ENCODE measurements around the gene EFCAB6. TPM values are rescaled to one million over a fixed set of nuclear protein-coding genes. Genes with fewer than 3 reads are reported as not detected.

EFCAB6 gene
- polyA plus RNA-seq, 1 donor from 2014 or later, result not detected

DNA sequence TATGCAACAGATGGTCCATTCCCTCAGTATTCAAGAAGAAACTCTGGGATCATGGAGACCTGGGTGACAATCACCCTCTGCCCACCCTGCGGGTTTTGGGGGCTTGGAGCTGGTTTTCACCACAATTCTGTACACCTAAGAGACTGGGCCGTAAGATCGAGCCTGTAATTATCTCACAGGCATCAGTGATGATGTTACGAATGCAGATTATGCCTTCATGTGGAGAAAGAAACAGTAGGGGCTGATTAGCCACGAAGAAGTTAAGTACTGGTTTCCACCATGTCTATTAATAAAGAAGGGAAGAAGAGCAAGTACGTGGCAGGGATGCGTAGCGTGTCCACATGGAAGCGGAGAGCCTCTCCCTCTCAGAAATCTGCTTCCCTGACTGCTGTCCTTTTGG is 5.3 kb upstream of the EFCAB6 start:
- peaks cover 14% of the 10 kb centered on the region for H3K27me3 Mint-ChIP-seq
- peaks cover 4 to 12% (median 9%) of the 10 kb centered on the region in 3 donors for H3K4me1 Mint-ChIP-seq
- H3K4me3 Mint-ChIP-seq, result no peak overlapping the region
- H3K36me3 Mint-ChIP-seq, result peaks cover 4% of the 10 kb centered on the region
- no peaks in the 10 kb centered on the region for H3K9me3 Mint-ChIP-seq
- H3K27ac Mint-ChIP-seq, result no peak overlapping the region

DNA sequence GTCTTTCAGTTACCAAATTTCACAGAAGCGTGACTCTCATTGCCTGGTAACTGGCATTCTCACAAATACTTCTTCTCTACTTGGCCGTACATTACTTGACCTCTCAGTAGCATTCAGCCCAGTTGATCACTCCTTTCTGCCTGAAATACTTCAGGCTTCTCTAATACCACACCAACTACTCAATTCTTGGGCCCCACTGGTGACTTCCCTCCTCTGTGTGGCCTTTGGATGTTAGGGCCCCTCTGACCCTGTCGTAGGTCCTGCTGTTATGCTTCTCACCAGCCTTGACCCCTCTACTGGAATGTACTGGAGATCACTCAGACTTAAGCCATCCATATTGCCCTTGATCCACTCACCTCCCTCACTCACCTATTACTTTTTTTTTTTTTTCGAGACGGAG is 2.2 kb upstream of the EFCAB6 start:
- Mint-ChIP-seq H3K4me3 (peak overlapping the region in 3 of 4 donors; percentile 38 to 93 (median 51)), H3K36me3 (peaks cover 4% of the 10 kb centered on the region), H3K27me3 (peaks cover under 1% of the 10 kb centered on the region)

DNA sequence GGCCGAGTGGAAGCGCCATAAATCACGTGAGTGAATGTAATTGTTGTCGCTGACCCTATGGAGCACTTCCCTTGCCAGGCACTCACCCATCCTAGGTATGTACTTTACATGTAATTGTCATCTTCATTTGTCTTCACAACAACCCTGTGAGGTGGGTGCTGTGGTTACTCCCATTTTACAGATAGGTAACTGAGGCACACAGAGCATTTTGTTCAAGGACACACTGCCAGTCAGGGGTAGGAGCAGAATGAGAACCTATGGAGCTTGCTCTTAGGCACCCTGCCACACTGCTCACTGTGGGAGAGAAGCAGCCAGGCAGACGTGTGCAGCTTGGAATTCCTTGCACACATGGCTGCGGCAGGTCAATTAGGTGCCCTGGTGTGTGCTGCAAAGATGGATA is 785 bp upstream of the EFCAB6 start:
- Mint-ChIP-seq H3K9me3 (no peaks in the 10 kb centered on the region), H3K27me3 (no peaks in the 10 kb centered on the region), H3K36me3 (peaks cover 4% of the 10 kb centered on the region), H3K27ac (peak overlapping the region in 2 of 3 donors; percentile 11 to 77), H3K4me3 (peak overlapping the region; percentile 91 to 99 (median 96)), H3K4me1 (peaks cover 12 to 17% (median 14%) of the 10 kb centered on the region in 3 donors)

More for the DNA sequence above, 2.2 kb upstream of the EFCAB6 start:
- Mint-ChIP-seq H3K4me1 (peaks cover 12 to 17% (median 14%) of the 10 kb centered on the region in 3 donors), H3K9me3 (no peaks in the 10 kb centered on the region), H3K27ac (no peak overlapping the region)

DNA sequence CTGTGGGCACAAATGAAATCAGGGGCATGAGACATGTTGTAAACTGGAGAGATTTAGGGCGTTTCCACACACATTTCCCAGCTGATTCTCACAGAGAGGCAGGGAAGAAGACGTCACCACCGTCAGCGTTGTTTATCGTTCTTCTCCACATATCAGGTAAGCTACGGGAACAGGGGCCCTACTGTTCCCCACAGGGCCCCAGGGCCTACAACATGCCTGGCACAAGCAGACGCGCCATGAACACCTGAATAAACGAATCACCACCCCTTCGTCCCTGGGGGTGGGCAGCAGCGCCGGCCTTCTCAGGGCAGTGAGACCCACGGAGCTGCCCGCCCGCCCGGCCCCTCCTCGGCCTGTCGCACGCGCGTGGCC is 342 bp downstream of the EFCAB6 start:
- peaks cover 4% of the 10 kb centered on the region for H3K36me3 Mint-ChIP-seq
- peaks cover 12 to 17% (median 14%) of the 10 kb centered on the region in 3 donors for H3K4me1 Mint-ChIP-seq
- no peaks in the 10 kb centered on the region for H3K27me3 Mint-ChIP-seq
- peak overlapping the region; percentile 91 to 99 (median 96) for H3K4me3 Mint-ChIP-seq
- no peaks in the 10 kb centered on the region for H3K9me3 Mint-ChIP-seq
- H3K27ac Mint-ChIP-seq, result peak overlapping the region; percentile 77 to 96 (median 96)

DNA sequence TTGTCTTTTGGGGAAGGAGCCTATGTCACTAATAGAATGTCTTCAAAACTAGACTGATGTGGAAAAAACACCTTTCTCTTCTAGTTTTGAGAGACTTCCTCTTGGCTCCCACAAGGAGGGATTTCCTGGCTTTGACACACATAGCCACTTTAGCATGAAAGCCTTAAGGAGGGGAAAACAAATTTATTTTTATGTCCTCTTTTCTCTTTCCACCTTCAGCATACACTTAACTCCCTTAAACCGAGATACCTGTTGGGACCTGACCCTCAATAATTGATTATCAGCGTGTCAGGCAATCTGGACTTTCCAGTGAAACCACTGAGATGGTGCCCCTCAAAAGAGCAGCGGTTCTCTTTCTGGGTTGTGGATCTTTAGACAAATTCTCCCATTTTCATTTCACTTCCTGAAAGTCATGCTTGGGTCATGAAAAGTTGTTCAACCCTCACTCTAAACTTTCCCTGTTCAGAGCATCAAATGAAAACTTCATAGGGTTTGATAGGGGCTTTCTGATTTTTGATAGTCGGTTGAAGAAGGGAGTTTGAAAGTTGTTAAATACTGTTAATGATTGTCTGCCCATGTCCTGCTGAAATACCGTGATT is 9.1 kb downstream of the EFCAB6 start:
- Mint-ChIP-seq H3K9me3 (peaks cover 0 to 12% (median 10%) of the 10 kb centered on the region in 3 donors), H3K27ac (no peak overlapping the region), H3K27me3 (peaks cover 22% of the 10 kb centered on the region), H3K4me3 (no peak overlapping the region), H3K4me1 (no peaks in the 10 kb centered on the region), H3K36me3 (peaks cover 5% of the 10 kb centered on the region)

DNA sequence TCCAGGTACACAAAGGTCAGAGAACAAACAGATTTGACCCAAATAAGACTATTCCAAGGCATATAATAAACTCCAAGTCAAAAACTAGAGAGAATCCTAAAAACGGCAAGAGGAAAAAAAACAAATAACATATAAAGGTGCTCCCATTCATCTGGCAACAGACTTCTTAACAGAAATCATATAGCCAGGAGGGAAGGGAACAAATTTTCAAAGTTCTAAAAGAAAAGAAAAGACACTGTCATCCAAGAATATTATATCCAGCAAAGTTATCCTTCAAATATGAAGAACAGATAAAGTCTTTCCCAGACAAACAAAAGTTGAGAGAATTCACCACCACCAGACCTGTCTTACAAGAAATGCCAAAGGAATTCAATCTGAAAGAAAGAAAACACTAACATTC is 11.1 kb downstream of the EFCAB6 start:
- Mint-ChIP-seq H3K4me1 (no peaks in the 10 kb centered on the region), H3K36me3 (peaks cover 5% of the 10 kb centered on the region), H3K27ac (no peak overlapping the region), H3K4me3 (peak overlapping the region in 1 of 4 donors; percentile 46), H3K9me3 (peaks cover 0 to 14% (median 10%) of the 10 kb centered on the region in 3 donors), H3K27me3 (peaks cover 22% of the 10 kb centered on the region)

DNA sequence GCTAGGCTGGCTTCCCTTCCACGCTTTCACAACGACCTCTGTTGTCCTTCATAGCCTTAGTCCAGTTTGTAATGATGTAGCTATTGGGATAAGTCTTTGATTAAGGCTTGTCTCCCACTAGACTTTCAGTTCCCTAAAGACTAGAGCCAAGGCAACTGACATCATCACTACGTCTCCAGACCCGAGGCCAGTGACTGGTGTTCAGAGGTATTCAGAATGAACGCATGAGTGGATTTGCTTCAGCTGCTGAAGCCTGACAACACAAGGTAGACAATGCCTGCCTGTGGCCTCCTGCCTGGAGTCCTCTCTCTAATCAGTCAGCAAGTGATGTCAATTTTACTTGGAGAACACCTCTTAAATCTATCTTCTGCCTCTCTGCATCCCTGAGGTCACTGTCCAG is 13.6 kb downstream of the EFCAB6 start:
- Mint-ChIP-seq H3K27me3 (peaks cover 21% of the 10 kb centered on the region), H3K4me1 (no peaks in the 10 kb centered on the region), H3K27ac (no peak overlapping the region), H3K36me3 (peaks cover 2% of the 10 kb centered on the region), H3K4me3 (no peak overlapping the region), H3K9me3 (peaks cover 0 to 14% (median 8%) of the 10 kb centered on the region in 3 donors)

DNA sequence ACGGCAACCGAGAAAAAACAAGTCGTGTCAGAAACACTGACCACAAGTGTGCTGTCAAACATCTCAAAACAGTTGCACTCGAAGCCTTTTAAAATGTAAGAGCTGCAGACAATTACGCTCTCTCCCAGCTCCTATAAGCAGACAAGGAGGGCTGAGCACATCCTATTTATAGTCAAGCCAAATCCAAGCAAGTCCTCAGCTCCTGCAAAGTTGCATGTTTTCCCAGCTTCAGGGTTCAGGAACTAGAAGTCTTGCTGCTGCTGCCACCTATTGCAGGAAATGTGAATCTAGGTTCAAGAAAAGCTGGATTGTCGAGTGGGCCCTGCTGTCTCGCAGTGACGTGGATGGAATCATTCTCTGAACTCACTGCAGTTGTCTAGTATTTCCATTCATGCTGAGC is 15.5 kb downstream of the EFCAB6 start:
- Mint-ChIP-seq H3K27ac (no peak overlapping the region), H3K36me3 (peaks cover 2% of the 10 kb centered on the region)

DNA sequence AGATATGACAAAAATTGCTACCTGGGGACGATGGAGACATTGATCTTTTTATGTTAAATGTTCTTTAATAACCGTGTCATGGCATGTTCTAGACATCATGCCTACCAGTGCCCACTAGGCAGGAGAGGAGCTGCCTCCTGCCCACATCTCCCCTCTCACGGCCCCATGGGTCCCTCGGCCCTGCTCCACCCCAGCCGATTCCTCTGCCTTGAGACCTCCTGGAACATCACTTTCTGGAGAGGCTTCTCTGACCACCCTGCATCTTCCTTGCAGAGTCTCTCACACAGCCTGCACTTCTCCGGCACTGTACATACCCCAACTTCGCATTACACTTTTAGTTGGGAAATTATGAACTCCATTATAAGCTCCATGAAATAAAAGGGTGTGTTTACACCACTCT is 16.8 kb downstream of the EFCAB6 start:
- H3K27me3 Mint-ChIP-seq, result peaks cover 9% of the 10 kb centered on the region
- H3K27ac Mint-ChIP-seq, result no peak overlapping the region
- no peak overlapping the region for H3K4me3 Mint-ChIP-seq

More for the DNA sequence above, 15.5 kb downstream of the EFCAB6 start:
- H3K9me3 Mint-ChIP-seq, result peaks cover 0 to 14% (median 3%) of the 10 kb centered on the region in 3 donors
- H3K4me1 Mint-ChIP-seq, result no peaks in the 10 kb centered on the region
- no peak overlapping the region for H3K4me3 Mint-ChIP-seq
- H3K27me3 Mint-ChIP-seq, result peaks cover 11% of the 10 kb centered on the region

DNA sequence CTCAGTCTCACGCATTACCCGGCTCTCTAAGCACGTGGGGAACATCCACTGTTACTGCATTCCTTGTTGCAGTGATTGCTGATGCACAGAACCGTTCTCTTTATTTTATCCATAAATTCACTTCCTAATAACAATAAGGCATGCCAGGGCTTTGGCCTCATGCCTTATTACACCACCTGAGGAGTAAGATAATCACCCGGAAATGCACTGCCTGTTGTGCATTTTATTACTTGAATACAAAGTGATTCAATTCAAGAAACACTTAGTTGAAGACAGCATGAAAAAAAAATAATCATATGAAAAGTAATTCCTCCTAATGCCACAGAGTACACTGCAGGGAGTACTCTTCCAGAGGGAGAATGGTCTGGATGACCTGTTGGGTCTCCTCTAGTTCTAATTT is 19.2 kb downstream of the EFCAB6 start:
- Mint-ChIP-seq H3K4me1 (no peaks in the 10 kb centered on the region), H3K36me3 (no peaks in the 10 kb centered on the region), H3K4me3 (no peak overlapping the region), H3K27ac (no peak overlapping the region), H3K9me3 (peaks cover 0 to 5% (median 0%) of the 10 kb centered on the region in 3 donors), H3K27me3 (peaks cover 4% of the 10 kb centered on the region)

More for the DNA sequence above, 16.8 kb downstream of the EFCAB6 start:
- no peaks in the 10 kb centered on the region for H3K36me3 Mint-ChIP-seq
- no peaks in the 10 kb centered on the region for H3K4me1 Mint-ChIP-seq
- peaks cover 0 to 4% (median 2%) of the 10 kb centered on the region in 3 donors for H3K9me3 Mint-ChIP-seq

DNA sequence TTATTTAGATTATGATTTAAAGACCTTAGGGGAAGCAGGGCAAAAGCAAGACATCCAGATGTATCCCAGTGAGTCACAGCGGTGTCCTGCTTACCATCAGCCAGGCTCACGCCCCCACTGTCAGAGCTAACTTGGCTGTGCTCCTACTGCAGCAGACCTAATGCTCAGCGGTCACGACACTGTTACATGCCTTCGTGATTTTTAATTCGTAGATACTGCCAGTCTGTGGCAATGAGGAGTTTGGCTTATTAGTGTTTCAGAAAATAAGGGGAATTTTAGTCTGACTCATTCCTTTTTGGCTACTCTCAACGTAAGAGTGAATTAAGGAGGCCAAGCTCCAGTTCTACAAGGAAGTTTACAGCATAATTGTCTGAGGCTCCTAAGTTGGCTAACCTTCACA is 22.7 kb downstream of the EFCAB6 start:
- no peak overlapping the region for H3K4me3 Mint-ChIP-seq
- H3K27ac Mint-ChIP-seq, result no peak overlapping the region
- no peaks in the 10 kb centered on the region for H3K36me3 Mint-ChIP-seq
- H3K4me1 Mint-ChIP-seq, result no peaks in the 10 kb centered on the region
- peaks cover 0 to 4% (median 3%) of the 10 kb centered on the region in 3 donors for H3K9me3 Mint-ChIP-seq
- H3K27me3 Mint-ChIP-seq, result no peaks in the 10 kb centered on the region

DNA sequence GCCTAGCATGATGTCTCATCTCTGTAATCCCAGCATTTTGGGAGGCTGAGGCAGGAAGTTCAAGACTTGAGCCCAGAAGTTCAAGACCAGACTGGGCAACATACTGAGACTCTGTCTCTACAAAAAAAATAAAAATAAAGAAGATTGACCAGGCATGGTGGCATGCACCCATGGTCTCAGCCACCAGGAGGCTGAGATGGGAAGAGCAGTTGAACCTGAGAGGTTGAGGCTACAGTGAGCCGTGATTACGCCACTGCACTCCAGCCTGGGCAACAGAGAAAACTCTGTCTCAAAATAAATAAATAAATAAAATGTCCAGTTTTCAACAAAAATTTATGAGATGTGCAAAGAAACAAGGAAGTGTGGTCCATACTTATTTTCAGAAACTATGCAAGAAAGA is 28.3 kb downstream of the EFCAB6 start:
- Mint-ChIP-seq H3K27ac (no peak overlapping the region), H3K36me3 (no peaks in the 10 kb centered on the region), H3K9me3 (peaks cover 0 to 3% (median 3%) of the 10 kb centered on the region in 3 donors), H3K4me3 (no peak overlapping the region), H3K27me3 (peaks cover 1% of the 10 kb centered on the region), H3K4me1 (no peaks in the 10 kb centered on the region)

DNA sequence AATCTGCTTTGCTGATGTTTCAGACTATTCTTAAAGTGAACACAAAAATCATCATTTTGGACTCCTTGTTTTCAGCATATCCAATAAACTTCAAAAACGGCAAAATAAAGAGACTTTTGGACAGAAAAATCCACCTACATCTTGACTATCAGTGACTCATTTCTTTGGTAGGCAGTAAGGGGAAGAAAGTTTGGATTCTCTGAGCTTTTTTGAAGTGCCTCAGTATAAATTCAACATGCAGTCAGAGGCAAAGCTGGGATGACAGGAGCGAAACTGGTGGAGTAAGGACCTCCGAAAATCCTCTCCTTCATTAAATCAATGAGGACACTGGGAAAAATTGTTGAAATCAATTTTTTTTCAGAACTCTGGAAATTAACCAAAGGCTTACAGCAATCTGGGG is 29.7 kb downstream of the EFCAB6 start:
- no peak overlapping the region for H3K27ac Mint-ChIP-seq
- H3K9me3 Mint-ChIP-seq, result peaks cover 0 to 3% (median 0%) of the 10 kb centered on the region in 3 donors
- H3K4me3 Mint-ChIP-seq, result no peak overlapping the region
- H3K36me3 Mint-ChIP-seq, result peaks cover 2% of the 10 kb centered on the region
- peaks cover 1% of the 10 kb centered on the region for H3K27me3 Mint-ChIP-seq
- no peaks in the 10 kb centered on the region for H3K4me1 Mint-ChIP-seq

DNA sequence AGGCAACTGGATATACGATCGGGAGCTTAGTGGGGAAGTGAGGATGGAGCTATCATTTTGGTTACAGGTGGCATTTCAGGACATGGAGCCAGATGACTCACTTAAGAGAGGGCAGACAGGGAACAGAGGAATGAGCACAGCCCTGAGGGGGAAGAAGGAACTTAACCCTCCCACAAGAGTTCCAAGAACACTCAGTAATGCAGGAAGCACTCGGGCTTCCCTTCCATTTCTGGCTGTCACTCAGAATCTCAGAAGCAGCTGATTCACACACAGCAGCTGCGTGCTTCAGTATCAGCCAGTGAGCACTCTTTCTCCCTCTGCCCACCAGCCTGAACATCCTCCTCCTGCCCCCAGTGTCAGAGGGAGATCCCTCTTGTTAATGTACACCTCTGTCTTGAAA is 34.8 kb downstream of the EFCAB6 start:
- Mint-ChIP-seq H3K36me3 (peaks cover 2% of the 10 kb centered on the region), H3K4me3 (no peak overlapping the region), H3K27me3 (peaks cover 4% of the 10 kb centered on the region), H3K4me1 (no peaks in the 10 kb centered on the region), H3K27ac (no peak overlapping the region), H3K9me3 (no peaks in the 10 kb centered on the region)

DNA sequence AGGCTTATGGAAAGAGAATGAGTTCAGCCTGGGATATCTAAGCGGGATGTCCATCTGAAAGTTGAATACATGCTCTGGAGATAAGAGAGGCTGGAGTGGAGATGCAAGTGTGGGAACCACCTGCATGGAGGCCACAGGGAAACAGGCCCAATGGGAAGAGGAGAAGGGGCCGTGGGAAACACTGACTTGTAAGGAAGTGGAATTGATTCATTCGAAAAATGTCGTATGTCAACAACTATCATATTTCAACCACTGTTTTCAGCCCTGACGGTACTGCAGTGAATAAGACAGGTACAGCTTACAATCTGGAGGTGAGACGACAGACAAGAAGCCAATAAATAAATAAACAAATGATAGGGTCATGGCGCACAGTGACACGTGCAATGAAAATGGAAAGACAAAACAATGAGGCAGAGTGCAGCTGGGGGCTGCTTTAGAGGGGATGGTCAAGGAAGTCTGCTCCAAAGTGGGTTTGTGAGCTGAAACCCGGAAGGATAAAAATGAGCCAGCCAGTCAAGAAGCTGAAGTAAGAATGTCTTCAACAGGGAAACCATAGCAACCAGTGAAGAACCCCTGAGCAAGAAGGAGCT is 35.9 kb downstream of the EFCAB6 start:
- H3K4me3 Mint-ChIP-seq, result no peak overlapping the region
- H3K4me1 Mint-ChIP-seq, result no peaks in the 10 kb centered on the region
- H3K27ac Mint-ChIP-seq, result peak overlapping the region in 1 of 3 donors; percentile 60
- peaks cover 8% of the 10 kb centered on the region for H3K27me3 Mint-ChIP-seq
- H3K9me3 Mint-ChIP-seq, result no peaks in the 10 kb centered on the region
- H3K36me3 Mint-ChIP-seq, result peaks cover 2% of the 10 kb centered on the region

All from IgD-negative memory B cell (primary cell).